Measurements from ENCODE around the gene TEX264.
"Not testable (repeated sequence)": the region's sequence is repeated elsewhere in the genome, so short reads cannot be mapped to it uniquely, and the experiment has no call there.

The TEX264 gene

GRCh38 chr3:51715231-51715976 lies 44.4 kb downstream of the TEX264 start:
- DNase-seq (ENCODE audit: low read depth, low spot score) = no peak

GRCh38 chr3:51715977-51716294 lies 44.9 kb downstream of the TEX264 start:
- DNase-seq (ENCODE audit: low read depth, low spot score) = no peak

GRCh38 chr3:51716805-51717204 lies 45.8 kb downstream of the TEX264 start:
- no peak for DNase-seq (ENCODE audit: low read depth, low spot score)

- no peak for DNase-seq (ENCODE audit: low read depth, low spot score)
Observed at GRCh38 chr3:51717446-51717845, 46.4 kb downstream of the TEX264 start.

- no peak for DNase-seq (ENCODE audit: low read depth, low spot score)
Observed at GRCh38 chr3:51717947-51718346, 46.9 kb downstream of the TEX264 start.

GRCh38 chr3:51718547-51719409 lies 47.7 kb downstream of the TEX264 start:
- DNase-seq (ENCODE audit: low read depth, low spot score) = no peak

- DNase-seq (ENCODE audit: low read depth, low spot score) = no peak
Observed at GRCh38 chr3:51719410-51720025, 48.5 kb downstream of the TEX264 start.

DNA sequence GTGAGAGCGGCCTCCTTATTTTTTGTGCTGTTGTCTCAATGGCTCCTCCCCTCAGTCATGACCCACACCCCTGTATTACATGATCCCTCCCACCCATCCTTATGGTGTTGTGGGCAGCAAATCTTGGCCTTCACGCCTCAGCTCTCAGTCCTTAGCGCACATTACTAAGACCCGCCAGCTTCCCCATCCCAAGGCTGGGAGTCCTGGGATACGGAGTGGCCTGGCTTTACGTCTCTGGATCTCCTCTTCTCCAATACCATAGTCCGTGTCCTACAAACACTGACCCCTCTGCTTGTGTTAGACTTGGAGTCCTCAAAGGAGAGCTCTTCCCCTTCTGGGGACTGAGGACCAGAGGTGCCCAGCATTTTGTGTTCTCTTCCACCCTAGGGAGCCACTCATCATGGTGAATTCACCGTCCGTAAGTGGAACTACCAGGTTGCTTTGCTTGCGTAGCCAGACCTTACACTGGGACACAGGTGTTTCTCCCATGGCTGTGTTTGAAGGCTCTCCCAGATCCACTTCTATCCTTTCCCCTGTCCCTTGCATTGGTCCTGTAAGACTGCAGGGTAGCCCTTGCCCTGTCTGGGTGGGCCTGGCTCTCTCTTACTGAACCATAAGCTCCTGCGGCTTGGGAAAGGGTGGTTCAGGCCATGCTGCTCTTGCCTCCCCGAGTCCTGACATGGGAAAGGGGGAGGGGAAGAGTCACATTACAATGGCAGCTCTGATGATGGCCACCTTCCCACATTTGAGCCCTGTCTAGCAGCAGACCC lies 49.4 kb downstream of the TEX264 start:
- no peak for DNase-seq (ENCODE audit: low read depth, low spot score)

GRCh38 chr3:51721062-51721745 lies 50.2 kb downstream of the TEX264 start:
- DNase-seq (ENCODE audit: low read depth, low spot score) = no peak

DNA sequence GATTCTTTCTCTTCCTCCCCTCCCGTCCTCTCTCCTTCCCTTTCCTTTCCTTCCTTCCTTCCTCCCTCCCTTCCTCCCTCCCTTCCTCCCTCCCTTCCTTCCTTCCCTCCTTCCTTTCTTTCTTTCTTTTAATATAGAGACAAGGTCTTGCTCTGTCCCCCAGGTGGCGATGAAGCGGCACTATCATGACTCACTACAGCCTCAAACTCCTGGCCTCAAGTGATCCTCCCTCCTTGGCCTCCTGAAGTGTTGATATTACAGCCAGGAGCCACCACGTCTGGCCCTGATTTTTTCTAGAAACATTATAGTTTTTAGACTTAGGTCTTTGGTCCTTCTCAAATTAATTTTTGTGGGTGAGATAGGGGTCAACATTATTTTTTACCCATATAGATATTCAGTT lies 51.3 kb downstream of the TEX264 start:
- DNase-seq (ENCODE audit: low read depth, low spot score) = no peak

GRCh38 chr3:51727500-51727899 lies 56.4 kb downstream of the TEX264 start:
- no peak for DNase-seq (ENCODE audit: low read depth, low spot score)

- no peak for DNase-seq (ENCODE audit: low read depth, low spot score)
Observed at GRCh38 chr3:51729042-51729633, 58.1 kb downstream of the TEX264 start.

DNA sequence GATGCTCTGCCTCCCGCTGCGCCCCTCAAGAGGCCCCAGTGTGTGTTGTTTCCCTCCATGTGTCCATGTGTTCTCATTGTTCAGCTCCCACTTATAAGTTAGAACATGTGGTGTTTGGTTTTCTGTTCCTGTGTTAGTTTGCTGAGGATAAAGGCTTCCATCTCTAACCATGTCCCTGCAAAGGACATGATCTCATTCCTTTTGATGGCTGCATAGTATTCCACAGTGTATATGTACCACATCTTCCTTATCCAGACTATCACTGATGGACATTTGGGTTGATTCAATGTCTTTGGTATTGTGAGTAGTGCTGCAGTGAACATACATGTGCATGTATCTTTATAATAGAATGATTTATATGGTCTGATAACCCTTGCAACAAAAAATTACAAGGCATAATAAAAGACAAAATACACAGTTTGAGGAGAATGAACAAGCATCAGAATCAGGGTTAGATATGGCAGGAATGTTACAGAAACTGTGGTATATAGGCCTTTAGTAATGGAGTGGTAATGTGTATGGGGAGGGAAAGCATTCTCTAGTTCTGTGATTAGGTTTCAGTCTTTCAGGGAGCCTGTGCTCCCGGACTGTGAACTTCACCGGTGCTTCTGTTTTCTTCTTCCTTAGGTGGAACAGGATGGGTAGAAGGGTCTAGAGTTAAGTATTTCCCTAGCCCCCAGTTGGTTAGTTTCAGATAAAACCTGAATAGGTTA lies 63.0 kb downstream of the TEX264 start:
- DNase-seq (ENCODE audit: low read depth, low spot score) = no peak

DNA sequence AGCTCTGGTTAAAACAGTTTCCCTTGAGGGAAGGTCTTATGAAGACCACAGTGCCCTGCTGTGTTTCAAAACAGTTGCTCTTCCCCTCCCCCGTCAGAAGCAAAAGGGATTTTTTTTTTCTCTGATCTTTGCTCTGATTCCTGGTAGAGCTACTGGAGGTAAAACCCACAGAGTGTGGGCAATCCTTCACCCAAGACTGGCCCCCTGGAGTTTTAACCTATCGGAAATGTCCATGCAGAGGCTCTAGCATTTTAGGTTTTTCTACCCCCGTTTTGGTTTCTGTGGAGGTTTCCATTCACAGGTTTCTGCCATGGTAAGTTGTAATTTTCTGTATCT lies 63.5 kb downstream of the TEX264 start:
- no peak for DNase-seq (ENCODE audit: low read depth, low spot score)

DNA sequence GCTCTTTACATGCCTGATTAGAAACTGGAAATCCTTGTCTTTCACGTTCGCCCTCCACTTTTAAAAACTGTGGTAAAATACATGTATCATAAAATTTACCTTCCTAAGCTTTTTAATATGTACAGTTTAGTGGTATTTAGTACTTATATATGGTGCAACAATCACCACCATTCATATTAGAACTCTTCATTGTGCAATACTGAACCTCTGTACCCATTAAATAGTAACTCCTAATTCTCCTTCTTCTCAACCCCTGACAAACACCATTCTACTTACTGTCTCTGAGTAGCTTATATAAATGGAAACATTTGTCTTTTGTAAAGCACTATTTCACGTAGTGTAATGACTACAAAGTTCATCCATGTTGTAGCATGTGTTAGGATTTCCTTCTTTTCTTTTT lies 64.0 kb downstream of the TEX264 start:
- no peak for DNase-seq (ENCODE audit: low read depth, low spot score)

DNA sequence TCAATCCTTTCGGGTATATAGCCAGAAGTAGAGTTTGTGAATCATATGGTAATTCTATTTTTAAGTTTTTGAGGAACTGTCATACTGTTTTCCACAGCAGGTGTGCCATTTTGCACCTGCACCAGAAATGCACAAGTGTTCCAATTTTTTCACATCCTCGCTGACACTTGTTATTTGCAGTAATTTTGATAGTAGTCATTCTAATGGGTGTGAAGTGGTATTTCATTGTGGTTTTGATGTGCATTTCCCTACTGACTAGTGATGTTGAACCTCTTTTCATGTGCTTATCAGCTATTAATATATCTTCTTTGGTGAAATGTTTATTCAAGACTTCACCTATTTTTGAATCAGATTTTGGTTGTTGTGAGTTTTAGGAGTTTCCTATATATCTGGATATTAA lies 64.9 kb downstream of the TEX264 start:
- DNase-seq (ENCODE audit: low read depth, low spot score) = no peak

DNA sequence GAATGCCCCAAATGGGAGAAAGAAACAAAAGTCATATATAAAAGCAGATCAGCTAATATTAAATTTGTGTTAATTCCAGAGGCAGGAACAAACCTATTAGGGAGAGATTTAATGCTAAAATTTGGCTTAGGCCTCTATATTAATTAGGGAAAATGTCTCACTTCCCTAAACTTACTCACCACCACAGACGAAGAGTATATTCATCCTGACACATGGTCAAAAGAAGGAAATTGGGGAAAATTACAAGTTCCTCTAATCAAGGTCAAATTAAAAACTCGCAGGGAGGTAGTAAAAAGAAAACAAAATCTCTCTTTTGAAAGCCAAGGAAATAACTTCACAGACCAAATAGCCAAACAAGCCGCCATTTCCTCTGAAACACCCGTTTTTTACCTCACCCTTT lies 68.1 kb downstream of the TEX264 start:
- no peak for DNase-seq (ENCODE audit: low read depth, low spot score)

- not testable (repeated sequence) for DNase-seq (ENCODE audit: low read depth, low spot score)
Observed at GRCh38 chr3:51742320-51742719, 71.3 kb downstream of the TEX264 start.

DNA sequence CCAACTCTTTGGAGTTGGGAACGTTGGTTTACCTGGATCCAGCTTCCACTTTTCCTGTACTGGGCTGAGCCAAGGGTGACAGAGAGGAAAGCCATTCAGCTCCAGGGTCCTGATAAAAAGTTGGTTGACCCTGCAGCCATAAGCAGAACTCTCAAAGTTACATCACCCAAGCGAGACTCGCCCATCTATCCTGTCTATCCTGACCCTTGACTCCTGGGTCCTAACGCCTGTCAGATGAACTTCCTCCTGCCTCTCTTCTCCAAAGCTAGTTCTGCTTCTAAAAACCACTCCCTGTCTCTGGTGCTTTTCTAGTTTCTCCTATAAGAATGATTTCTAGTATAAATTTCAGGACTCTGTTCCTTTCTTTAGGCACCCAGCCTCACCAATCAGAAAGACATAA lies 71.9 kb downstream of the TEX264 start:
- not testable (repeated sequence) for DNase-seq (ENCODE audit: low read depth, low spot score)

- no peak for DNase-seq (ENCODE audit: low read depth, low spot score)
Observed at GRCh38 chr3:51747840-51748239, 76.8 kb downstream of the TEX264 start.

Measured in brain pericyte (primary cell).